ENCODE results near the gene LRAT.

GRCh38 chr4:154781126-154781982 is 37.6 kb downstream of the LRAT start, which contains the start of gene RBM46:
- TF ChIP-seq, protein P1, sequence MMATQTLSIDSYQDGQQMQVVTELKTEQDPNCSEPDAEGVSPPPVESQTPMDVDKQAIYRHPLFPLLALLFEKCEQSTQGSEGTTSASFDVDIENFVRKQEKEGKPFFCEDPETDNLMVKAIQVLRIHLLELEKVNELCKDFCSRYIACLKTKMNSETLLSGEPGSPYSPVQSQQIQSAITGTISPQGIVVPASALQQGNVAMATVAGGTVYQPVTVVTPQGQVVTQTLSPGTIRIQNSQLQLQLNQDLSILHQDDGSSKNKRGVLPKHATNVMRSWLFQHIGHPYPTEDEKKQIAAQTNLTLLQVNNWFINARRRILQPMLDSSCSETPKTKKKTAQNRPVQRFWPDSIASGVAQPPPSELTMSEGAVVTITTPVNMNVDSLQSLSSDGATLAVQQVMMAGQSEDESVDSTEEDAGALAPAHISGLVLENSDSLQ (IDR thresholded peaks at IDR 0.05), result no peak
- TF ChIP-seq FOXK2 (IDR thresholded peaks at IDR 0.05), result no peak
- TF ChIP-seq BHLHE40 (IDR thresholded peaks at IDR 0.05; ENCODE audit: borderline replicate concordance), result no peak

Data from HEK293T (cell line).